ENCODE measurements around the gene SYNM.

SYNM gene

DNA sequence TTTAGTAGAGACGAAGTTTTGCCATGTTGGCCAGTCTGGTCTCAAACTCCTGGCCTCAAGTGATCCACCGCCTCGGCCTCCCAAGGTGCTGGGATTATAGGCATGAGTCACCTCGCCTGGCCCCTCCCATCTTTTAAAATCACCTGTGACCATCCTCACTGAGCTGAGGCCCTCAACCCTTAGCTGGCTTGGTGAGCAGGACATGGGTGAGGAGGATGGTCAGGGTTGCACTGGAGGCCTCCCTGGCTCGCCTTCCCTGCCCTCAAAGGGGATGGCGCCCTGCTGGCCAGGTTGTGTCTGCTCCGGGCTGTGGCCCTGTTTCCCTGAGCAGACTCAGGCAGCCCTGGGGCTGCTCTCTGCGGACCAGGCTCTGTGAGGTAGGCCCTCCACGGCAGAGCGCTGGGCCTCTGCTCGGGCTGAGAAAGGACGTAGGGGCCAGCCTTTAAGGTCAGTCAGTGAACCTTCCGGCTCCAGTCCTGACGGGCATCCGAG, 33.7 kb downstream of the SYNM start:
- DNase-seq (ENCODE audit: low spot score): peak; percentile 65
- Histone ChIP-seq H3K27ac (peak overlapping the region in 1 of 2 donors; percentile 38), H3K4me3 (no peak overlapping the region)
- TF ChIP-seq, protein P1, sequence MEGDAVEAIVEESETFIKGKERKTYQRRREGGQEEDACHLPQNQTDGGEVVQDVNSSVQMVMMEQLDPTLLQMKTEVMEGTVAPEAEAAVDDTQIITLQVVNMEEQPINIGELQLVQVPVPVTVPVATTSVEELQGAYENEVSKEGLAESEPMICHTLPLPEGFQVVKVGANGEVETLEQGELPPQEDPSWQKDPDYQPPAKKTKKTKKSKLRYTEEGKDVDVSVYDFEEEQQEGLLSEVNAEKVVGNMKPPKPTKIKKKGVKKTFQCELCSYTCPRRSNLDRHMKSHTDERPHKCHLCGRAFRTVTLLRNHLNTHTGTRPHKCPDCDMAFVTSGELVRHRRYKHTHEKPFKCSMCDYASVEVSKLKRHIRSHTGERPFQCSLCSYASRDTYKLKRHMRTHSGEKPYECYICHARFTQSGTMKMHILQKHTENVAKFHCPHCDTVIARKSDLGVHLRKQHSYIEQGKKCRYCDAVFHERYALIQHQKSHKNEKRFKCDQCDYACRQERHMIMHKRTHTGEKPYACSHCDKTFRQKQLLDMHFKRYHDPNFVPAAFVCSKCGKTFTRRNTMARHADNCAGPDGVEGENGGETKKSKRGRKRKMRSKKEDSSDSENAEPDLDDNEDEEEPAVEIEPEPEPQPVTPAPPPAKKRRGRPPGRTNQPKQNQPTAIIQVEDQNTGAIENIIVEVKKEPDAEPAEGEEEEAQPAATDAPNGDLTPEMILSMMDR (IDR thresholded peaks at IDR 0.05): no peak

DNA sequence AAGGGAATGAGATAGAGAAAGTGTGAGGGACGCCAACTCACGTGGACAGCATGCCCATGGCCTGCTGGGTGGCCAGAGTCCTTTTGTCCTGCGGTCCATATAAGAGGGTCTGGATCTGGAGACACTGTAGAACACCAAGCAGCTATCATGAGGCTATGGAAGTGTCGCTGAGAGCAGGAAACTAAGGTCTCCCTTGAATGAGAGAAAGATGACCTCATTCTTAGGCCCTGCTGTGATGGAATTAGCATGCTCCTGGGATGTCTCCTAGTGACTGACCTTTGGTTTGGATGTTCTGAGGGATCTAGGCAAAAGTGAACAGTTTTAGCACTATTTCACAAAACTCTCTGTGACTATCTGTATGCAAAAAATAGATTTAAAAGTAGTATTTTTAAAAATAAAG, 34.4 kb downstream of the SYNM start:
- TF ChIP-seq, protein P1 (IDR thresholded peaks at IDR 0.05): no peak
- H3K27ac ChIP-seq: peak overlapping the region in 1 of 2 donors; percentile 38
- no peak for DNase-seq (ENCODE audit: low spot score)
- H3K4me3 ChIP-seq: no peak overlapping the region

DNA sequence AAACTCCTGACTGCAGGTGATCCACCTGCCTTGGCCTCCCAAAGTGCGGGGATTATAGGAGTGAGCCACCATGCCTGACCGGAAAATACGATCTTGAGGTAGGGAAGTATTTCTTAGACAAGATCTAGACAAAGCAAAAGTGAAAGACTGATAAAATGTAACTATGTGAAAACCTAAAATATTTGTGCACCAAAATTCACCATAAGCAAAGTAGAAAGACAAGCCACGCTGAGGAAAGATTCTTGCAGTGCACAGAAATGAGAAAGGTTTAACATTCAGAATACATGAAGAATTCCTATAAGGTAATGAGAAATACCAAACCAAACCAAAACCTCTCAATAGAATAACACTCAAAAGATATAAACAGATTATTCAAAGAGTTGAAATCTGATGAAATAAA, 35.7 kb downstream of the SYNM start:
- TF ChIP-seq, protein P1 (IDR thresholded peaks at IDR 0.05): no peak
- Histone ChIP-seq H3K27ac (no peak overlapping the region), H3K4me3 (no peak overlapping the region)
- no peak for DNase-seq (ENCODE audit: low spot score)

DNA sequence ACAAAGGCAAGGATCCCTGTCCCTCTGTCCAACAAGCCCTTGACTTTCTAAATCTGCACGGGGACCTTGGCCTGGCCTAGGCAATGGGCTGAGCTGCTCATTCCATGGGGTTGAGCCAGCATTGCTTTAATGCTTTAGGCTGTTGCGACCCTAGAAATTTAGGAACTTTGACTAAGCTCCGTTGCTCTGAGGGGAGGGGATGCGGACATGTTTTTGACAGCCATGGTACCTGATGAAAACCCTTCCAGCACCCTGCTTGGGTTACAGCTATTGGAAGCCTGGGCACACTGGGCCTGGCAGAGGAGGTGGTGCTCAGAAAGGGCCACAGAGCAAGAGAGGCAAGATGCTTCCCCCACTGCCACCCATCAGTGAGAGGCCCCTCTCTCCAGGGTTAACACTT, 37.1 kb downstream of the SYNM start:
- DNase-seq (ENCODE audit: low spot score): no peak
- H3K27ac ChIP-seq: no peak overlapping the region

DNA sequence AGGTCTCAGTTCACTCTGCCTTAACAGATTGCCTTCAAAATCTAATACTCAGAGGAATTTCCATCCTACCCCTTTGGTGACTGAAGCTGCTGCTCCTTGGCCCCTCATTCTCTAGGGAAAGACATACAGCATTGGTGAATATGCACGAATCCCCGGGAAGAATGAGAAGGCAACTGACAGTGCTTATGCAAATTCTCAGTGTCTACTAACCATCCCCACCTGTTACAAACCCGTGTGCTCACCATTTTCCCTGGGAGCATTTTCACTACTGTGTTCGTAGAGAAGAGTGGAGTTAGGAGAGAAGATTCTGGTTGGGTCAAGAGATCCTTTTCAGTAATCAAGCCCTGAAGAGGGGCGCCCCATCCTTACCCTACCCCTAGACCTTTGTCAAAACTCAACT, 37.7 kb downstream of the SYNM start:
- Histone ChIP-seq H3K27ac (peak overlapping the region; percentile 7 to 10), H3K4me3 (no peak overlapping the region)
- DNase-seq (ENCODE audit: low spot score): no peak
- TF ChIP-seq, protein P1 (IDR thresholded peaks at IDR 0.05): no peak

More for the DNA sequence above, 37.1 kb downstream of the SYNM start:
- no peak overlapping the region for H3K4me3 ChIP-seq
- TF ChIP-seq, protein P1 (IDR thresholded peaks at IDR 0.05): no peak

DNA sequence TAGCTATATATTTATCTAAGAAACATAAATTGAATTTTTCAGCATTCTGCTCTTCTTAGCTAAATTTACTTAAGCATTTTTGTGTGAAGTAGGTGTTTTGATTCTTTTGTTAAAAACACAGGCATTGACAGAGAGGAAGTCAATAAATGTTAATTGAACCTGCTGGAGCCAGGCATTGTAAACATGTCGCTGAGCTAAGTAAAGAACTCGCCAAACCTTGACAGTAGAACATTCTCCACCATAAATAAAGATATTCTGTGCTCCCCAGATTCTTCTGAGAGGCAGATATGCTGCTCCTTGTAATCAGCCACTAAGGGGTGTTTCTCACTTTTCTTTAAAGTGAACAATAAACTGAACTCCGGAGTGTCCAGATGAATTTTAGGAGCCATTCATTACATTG, 38.4 kb downstream of the SYNM start:
- H3K27ac ChIP-seq: peak overlapping the region; percentile 7 to 18
- no peak for DNase-seq (ENCODE audit: low spot score)
- H3K4me3 ChIP-seq: no peak overlapping the region
- TF ChIP-seq, protein P1 (IDR thresholded peaks at IDR 0.05): no peak

Measured in coronary artery (tissue), 2 donors.